Measurements from ENCODE around the gene ROS1.

ROS1 gene

GRCh38 chr6:117440706-117441525, 15.2 kb upstream of the ROS1 start:
- no peak for DNase-seq

- DNase-seq: no peak
These were observed 6.5 kb upstream of the ROS1 start for GRCh38 chr6:117432273-117432672.

GRCh38 chr6:117423754-117424153, 2.0 kb downstream of the ROS1 start:
- no peak for DNase-seq

GRCh38 chr6:117418320-117418719, 7.4 kb downstream of the ROS1 start:
- DNase-seq: no peak

- no peak for DNase-seq
These were observed 7.9 kb downstream of the ROS1 start for GRCh38 chr6:117417851-117418250.

- no peak for DNase-seq
These were observed 11.0 kb downstream of the ROS1 start for GRCh38 chr6:117414770-117415169.

- DNase-seq: no peak
These were observed 14.3 kb downstream of the ROS1 start for GRCh38 chr6:117411474-117411873.

GRCh38 chr6:117409863-117410262, 15.9 kb downstream of the ROS1 start:
- no peak for DNase-seq

- no peak for DNase-seq
These were observed 16.3 kb downstream of the ROS1 start for GRCh38 chr6:117409420-117409819.

GRCh38 chr6:117404548-117404947, 21.2 kb downstream of the ROS1 start:
- no peak for DNase-seq

- no peak for DNase-seq
These were observed 23.9 kb downstream of the ROS1 start for GRCh38 chr6:117401799-117402198.

- DNase-seq: no peak
These were observed 25.8 kb downstream of the ROS1 start for GRCh38 chr6:117399924-117400323.

- no peak for DNase-seq
These were observed 26.6 kb downstream of the ROS1 start for GRCh38 chr6:117399126-117399525.

GRCh38 chr6:117397536-117398227, 28.1 kb downstream of the ROS1 start:
- no peak for DNase-seq

- no peak for DNase-seq
These were observed 29.5 kb downstream of the ROS1 start for GRCh38 chr6:117396228-117396627.

GRCh38 chr6:117395164-117395563, 30.6 kb downstream of the ROS1 start:
- no peak for DNase-seq

- no peak for DNase-seq
These were observed 32.7 kb downstream of the ROS1 start for GRCh38 chr6:117393045-117393444.

GRCh38 chr6:117391874-117392583, 33.7 kb downstream of the ROS1 start:
- no peak for DNase-seq

- no peak for DNase-seq
These were observed 36.3 kb downstream of the ROS1 start for GRCh38 chr6:117389227-117390057.

- no peak for DNase-seq
These were observed 38.2 kb downstream of the ROS1 start for GRCh38 chr6:117387454-117387974.

- DNase-seq: no peak
These were observed 41.1 kb downstream of the ROS1 start for GRCh38 chr6:117384659-117385058.

- DNase-seq: no peak
These were observed 44.0 kb downstream of the ROS1 start for GRCh38 chr6:117381749-117382148.

- no peak for DNase-seq
These were observed 45.4 kb downstream of the ROS1 start for GRCh38 chr6:117380298-117380697.
